HUES64 (cell line): Measurements from ENCODE around the gene SKP1.
"Not testable (repeated sequence)": the region's sequence is repeated elsewhere in the genome, so short reads cannot be mapped to it uniquely, and the experiment has no call there.

Experiments
- H3K27ac ChIP-seq: 2 replicates; pipeline ENCODE4 v1.7.0; 2013; ENCODE audit warnings: low read depth, low read length, inconsistent platforms
- H3K27me3 ChIP-seq: 2 replicates; pipeline ENCODE4 v1.6.1; 2013; ENCODE audit warnings: mild to moderate bottlenecking, low read length; ENCODE audit not compliant: insufficient read depth
- H3K36me3 ChIP-seq: 2 replicates; pipeline ENCODE4 v1.6.1; 2013; ENCODE audit warnings: mild to moderate bottlenecking, low read length; ENCODE audit not compliant: insufficient read depth
- H3K4me1 ChIP-seq: 2 replicates; pipeline ENCODE4 v1.6.1; 2013; ENCODE audit warnings: mild to moderate bottlenecking, low read length, moderate library complexity; ENCODE audit not compliant: insufficient read depth
- H3K4me3 ChIP-seq: 2 replicates; pipeline ENCODE4 v1.5.1; 2013; ENCODE audit warnings: mild to moderate bottlenecking, low read length, moderate library complexity
- H3K9ac ChIP-seq: 2 replicates; pipeline ENCODE4 v1.6.1; 2013; ENCODE audit warnings: mild to moderate bottlenecking, low read depth, low read length
- H3K9me3 ChIP-seq: 2 replicates; pipeline ENCODE4 v1.6.1; 2013; ENCODE audit warnings: low read depth, low read length; ENCODE audit not compliant: insufficient read depth
- WGBS: fragments of 150-250, 120-280 bp; methylation state at CpG from one replicate; pipeline ENCODE4 v1.1.7; 2013; ENCODE audit warnings: missing lambda C conversion rate; 5-methylcytosine and 5-hydroxymethylcytosine counted together

SKP1 gene

DNA sequence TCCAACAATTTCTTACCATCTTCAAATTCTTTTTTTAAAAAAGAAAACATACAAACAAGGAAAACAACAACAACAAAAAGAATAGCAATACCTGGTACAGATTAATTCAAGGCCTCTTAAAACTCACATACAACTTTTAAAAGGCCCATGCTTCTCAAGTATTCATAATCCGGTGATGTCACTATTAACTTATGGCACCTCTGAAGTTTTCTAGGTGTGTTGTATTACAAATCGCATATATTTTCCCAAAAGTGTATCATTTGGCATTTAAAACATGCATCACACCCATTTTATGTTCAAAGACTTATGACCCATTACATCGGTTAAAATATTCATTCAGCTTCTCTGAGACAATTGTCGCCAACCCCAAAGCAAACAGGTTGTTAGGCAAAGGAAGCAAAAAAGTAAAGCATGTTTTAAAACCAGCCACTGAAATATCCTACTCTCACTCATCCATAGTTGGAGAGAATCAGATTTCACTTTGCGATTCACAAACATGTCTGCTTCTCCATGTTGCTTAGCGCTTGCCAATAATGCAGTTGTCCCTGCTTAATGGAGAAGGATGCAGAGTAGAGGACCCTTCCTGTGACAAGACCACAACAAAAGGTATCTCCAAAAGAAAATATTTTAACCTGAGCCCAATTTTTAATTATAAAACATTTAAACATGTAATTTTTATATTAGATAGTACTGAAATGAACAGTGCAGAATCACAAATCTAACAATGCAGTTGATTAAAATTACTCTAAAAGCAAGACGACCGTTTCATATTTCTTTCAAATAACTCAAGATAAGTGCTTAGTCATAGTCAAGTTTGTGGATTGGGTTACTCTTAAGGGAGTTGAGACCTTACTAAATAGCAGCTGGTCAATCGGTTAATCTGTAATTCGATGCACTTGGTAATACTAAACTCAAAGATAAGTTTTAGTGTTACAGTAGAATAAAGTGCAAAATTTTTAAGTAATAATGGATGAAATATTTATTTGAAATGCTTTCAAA lies 1.6 kb downstream of the SKP1 start:
- H3K4me3 ChIP-seq: peak overlapping the region; percentile 79
- peaks cover 16% of the 10 kb centered on the region for H3K4me1 ChIP-seq
- peak overlapping the region; percentile 89 for H3K9ac ChIP-seq
- H3K27ac ChIP-seq: peak overlapping the region; percentile 99; the same call in 1 of the 2 replicates
- no peaks in the 10 kb centered on the region for H3K9me3 ChIP-seq
- H3K27me3 ChIP-seq: no peaks in the 10 kb centered on the region
- 28% methylated on average over 10 of the region's 10 CpGs for WGBS
- H3K36me3 ChIP-seq: peaks cover 36% of the 10 kb centered on the region

DNA sequence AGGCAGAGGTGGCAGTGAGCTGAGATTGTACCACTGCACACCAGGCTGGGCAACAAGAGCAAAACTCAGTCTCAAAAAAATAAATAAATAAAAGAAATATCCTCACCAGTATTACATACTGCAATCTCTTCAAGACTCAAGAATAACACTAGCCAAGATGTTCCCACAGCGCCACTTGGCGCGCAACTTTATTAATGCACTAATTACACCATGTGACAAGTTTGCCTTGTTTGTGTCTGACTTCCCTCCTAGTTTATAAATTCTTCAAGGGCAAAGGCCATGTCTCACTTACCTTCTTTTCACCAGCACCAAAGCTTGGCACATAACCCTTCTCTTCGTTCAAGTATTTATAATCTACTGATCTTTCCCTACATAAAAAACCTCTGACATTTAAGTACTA lies 4.8 kb downstream of the SKP1 start:
- H3K9me3 ChIP-seq: no peaks in the 10 kb centered on the region
- no peak overlapping the region for H3K27ac ChIP-seq
- peaks cover 10% of the 10 kb centered on the region for H3K4me1 ChIP-seq
- H3K4me3 ChIP-seq: no peak overlapping the region
- no peak overlapping the region for H3K9ac ChIP-seq
- 95% methylated on average over 4 of the region's 4 CpGs for WGBS
- H3K27me3 ChIP-seq: no peaks in the 10 kb centered on the region
- H3K36me3 ChIP-seq: peaks cover 60% of the 10 kb centered on the region

DNA sequence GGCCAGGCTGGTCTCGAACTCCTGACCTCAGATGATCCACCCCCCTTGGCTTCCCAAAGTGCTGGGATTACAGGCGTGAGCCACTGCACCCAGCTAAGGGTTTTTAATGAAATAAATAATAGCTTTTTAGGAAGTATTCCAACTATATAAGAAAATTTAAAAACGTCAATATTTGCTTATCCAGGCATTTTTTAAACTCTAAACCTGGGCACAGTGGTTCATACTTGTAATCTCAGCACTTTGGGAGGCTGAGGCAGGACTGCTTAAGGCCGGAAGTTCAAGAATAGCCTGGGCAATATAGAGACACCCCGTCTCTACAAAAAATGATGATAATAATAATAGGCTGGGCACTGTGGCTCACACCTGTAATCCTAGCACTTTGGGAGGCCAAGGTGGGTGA lies 14.2 kb downstream of the SKP1 start:
- Histone ChIP-seq H3K27me3 (no peaks in the 10 kb centered on the region), H3K36me3 (peaks cover 91% of the 10 kb centered on the region), H3K4me3 (no peak overlapping the region), H3K9me3 (peaks cover 5% of the 10 kb centered on the region; the same call in 1 of the 2 replicates), H3K27ac (no peak overlapping the region), H3K4me1 (no peaks in the 10 kb centered on the region), H3K9ac (no peak overlapping the region)
- 93% methylated on average over 4 of the region's 5 CpGs for WGBS

DNA sequence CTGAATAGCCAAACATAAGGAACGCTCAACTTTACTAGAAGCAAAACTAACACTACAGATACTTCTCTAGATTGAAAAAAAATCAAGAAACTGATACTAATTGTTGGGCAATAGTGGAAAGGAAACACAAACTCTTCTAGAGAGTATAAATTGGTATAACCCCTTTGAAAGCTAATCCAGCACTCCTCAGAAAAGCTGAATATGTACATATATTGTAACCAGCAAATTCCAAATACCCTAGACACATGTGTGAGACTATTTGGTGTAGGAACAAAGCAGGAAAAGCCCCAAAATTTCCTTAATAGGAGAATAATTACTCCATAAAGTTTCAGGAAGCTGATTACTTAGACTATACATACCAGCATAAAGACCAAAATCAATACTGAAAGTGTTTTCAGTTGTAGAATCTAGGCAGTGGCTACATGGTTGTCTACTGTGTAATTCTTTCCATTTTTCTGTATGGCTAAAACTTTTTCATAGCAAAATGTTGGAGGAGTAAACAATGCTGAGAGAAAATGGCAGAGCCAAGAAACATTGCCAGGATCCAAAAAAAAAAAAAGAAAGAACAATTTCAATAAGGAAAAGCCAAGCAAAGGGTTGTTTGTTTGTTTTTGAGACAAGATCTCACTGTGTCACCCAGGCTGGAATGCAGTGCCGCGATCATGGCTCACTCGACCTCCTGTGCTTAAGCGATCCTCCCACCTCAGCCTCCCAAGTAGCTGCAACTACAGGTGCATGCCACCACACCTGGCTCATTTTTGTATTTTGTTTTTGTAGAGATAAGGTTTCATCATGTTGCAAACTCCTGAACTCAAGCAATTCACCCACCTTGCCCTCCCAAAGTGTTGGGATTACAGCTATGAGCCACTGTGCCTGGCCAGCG lies 15.0 kb downstream of the SKP1 start:
- no peaks in the 10 kb centered on the region for H3K27me3 ChIP-seq
- H3K36me3 ChIP-seq: peaks cover 93% of the 10 kb centered on the region
- peaks cover 5% of the 10 kb centered on the region; the same call in 1 of the 2 replicates for H3K9me3 ChIP-seq
- 98% methylated on average over 5 of the region's 6 CpGs for WGBS
- H3K9ac ChIP-seq: no peak overlapping the region
- H3K4me3 ChIP-seq: no peak overlapping the region
- H3K27ac ChIP-seq: no peak overlapping the region
- H3K4me1 ChIP-seq: no peaks in the 10 kb centered on the region

DNA sequence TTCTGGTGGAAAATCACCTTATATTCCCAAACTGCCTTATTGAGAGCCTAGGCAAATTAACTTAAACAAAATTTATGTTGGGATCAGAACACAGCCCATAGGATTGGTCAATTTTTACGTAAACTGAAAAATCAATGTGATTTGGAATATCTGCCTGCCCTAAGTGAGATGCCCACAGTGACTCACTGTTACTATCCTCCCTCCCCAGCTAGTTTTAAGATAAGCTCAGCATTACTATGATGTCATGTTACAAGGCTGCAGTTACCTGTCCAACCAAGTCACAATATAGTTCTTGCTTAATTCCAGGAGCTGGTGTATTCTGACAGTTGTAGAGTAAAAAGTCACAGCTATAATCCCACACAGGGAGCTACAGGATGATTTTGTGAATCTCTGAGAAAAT lies 23.1 kb downstream of the SKP1 start:
- 100% methylated on average over 1 of the region's 1 CpG for WGBS
- Histone ChIP-seq H3K4me3 (no peak overlapping the region), H3K27ac (no peak overlapping the region), H3K36me3 (peaks cover 98% of the 10 kb centered on the region), H3K27me3 (no peaks in the 10 kb centered on the region), H3K4me1 (no peaks in the 10 kb centered on the region), H3K9me3 (no peaks in the 10 kb centered on the region), H3K9ac (no peak overlapping the region)

DNA sequence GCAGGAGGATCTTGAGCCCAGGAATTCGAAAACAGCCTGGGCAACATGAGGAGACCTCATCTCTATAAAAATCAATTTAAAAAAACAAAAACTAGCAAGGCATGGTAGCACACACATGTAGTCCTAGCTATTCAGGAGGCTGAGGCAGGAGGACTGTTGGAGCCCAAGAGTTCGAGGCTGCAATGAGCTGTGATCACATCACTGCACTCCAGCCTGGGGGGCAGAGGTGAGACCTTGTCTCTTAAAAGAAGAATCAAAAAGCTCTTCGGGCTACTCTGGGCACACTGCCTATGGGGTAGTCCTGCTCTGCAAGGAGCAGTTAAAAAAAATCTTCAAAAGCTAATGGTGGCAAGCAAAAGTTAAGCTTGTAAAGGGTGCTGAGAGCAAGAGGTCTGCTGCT lies 23.5 kb downstream of the SKP1 start:
- no peaks in the 10 kb centered on the region for H3K27me3 ChIP-seq
- 98% methylated on average over 3 of the region's 3 CpGs for WGBS
- H3K36me3 ChIP-seq: peaks cover 97% of the 10 kb centered on the region

DNA sequence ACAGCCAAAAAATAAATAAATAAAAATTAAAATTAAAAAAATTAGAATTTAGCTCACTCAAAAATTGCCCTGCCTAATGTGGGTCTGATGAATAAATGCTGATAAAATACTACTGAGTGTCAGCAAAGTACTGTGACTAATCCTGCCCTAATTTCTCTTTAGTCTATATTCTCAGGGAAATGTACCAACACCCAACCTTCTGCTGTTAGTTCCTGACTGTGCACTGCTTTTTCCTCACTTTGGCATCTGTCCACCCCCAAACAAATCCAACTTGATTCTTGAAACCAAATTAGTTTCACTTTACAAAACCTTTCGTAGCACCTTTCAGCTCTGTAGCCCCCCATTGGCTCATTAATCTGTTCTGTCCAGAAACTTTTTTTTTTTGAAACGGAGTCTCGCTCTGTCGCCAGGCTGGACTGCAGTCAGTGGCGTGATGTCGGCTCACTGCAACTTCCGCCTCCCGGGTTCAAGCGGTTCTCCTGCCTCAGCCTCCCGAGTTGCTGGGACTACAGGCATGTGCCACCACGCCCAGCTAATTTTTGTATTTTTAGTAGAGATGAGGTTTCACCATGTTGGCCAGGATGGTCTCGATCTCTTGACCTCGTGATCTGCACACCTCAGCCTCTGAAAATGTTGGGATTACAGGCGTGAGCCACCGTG lies 24.4 kb downstream of the SKP1 start:
- H3K36me3 ChIP-seq: peaks cover 93% of the 10 kb centered on the region
- 97% methylated on average over 15 of the region's 15 CpGs for WGBS
- not testable (repeated sequence) for H3K4me3 ChIP-seq, H3K9ac ChIP-seq, H3K4me1 ChIP-seq, H3K27me3 ChIP-seq, H3K9me3 ChIP-seq, H3K27ac ChIP-seq

More for the DNA sequence above, 23.5 kb downstream of the SKP1 start:
- H3K9me3 ChIP-seq: no peaks in the 10 kb centered on the region
- H3K9ac ChIP-seq: no peak overlapping the region
- no peak overlapping the region for H3K27ac ChIP-seq
- no peak overlapping the region for H3K4me3 ChIP-seq
- no peaks in the 10 kb centered on the region for H3K4me1 ChIP-seq

DNA sequence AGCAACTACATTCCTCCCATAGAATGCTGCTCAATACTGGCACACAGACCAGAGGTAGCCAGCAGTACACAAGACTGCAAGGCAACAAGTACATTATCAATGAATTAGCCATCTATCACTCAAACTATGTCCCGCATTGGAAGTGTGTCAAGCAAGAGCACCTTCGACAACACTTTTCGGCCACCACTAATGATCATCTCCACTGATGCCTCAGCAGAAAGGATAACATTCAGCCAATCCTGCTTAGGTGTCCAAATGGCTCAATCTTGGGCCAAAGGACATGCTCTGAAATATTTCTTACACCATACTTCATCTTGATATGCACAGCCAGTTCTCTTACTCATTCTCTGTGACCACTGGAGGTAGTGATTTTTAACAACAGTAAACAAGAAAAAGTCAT lies 25.0 kb downstream of the SKP1 start:
- Histone ChIP-seq H3K36me3 (peaks cover 93% of the 10 kb centered on the region), H3K27ac (no peak overlapping the region), H3K4me3 (no peak overlapping the region), H3K27me3 (no peaks in the 10 kb centered on the region), H3K4me1 (no peaks in the 10 kb centered on the region), H3K9ac (no peak overlapping the region), H3K9me3 (no peaks in the 10 kb centered on the region)
- WGBS: 97% methylated on average over 3 of the region's 3 CpGs

DNA sequence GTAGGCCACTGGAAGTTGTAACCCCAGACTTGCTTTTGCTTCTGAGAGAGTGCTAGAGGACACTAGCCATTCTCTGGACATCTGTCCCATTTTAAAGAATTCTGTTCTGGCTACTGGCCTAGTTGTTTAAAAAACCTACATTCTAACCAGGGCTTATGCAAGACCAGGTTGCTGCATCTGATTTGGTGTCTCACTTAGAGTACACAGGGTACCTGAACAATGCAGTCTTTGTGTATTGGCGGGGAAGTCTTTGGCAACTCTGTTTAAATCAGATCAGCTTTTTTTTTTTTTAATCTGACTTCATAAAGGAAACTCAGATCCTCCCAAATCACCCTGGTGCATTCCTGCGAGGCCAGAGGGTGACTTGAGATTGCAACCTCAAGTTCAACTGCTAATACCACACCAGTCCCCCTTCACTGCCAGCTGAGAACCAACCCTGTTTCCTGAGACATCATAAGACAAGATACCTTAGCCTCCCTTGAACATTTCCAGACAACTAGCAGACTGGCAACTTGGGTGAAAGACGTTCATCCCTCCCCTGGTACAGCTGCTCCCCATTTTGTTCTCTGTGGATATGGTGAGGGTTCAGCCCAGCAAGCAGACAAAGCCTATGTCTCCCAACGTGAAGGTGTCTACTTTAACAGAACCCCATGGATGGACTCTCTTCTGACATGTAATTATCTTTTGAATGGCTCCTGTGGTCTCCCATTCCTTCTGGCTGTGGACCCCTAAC lies 27.0 kb downstream of the SKP1 start:
- Histone ChIP-seq H3K9ac (no peak overlapping the region), H3K27me3 (no peaks in the 10 kb centered on the region), H3K27ac (no peak overlapping the region), H3K36me3 (peaks cover 88% of the 10 kb centered on the region), H3K4me3 (no peak overlapping the region), H3K4me1 (no peaks in the 10 kb centered on the region), H3K9me3 (no peaks in the 10 kb centered on the region)
- WGBS: 87% methylated on average over 4 of the region's 4 CpGs

DNA sequence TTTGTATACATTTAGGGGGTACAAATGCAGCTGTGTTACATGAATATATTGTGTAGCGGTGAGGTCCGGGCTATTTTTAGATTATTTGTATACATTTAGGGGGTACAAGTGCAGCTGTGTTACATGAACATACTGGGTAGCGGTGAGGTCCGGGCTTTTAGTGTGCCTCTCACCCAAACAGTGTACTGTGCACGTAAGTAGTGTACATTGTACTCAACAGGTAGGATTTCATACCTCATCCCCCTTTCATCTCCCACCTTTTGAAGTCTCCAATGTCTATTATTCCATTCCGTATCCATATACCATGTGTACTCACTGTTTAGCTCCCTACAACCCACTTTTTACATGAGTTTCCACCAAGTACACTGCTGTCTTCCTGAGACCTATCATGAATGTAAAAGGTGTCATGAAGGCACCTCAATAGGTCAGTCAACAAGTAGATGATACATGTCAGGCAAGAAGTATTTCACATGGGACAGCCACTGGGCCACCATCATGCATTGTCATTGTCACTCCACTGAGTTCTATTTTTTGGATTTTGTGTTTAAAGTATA lies 27.7 kb downstream of the SKP1 start:
- Histone ChIP-seq H3K4me1 (no peaks in the 10 kb centered on the region), H3K27me3 (no peaks in the 10 kb centered on the region), H3K36me3 (peaks cover 90% of the 10 kb centered on the region), H3K9ac (no peak overlapping the region), H3K9me3 (no peaks in the 10 kb centered on the region), H3K4me3 (no peak overlapping the region), H3K27ac (no peak overlapping the region)
- WGBS: 97% methylated on average over 6 of the region's 6 CpGs
